Effector memory CD8-positive, alpha-beta T cell (primary cell): ENCODE results near the gene USP10.
"Not testable (repeated sequence)": the region's sequence is repeated elsewhere in the genome, so short reads cannot be mapped to it uniquely, and the experiment has no call there.

Source experiments
- ATAC-seq: fragments of 150-1000 bp; cut with Tn5 transposase; replicated peaks from 2 replicates; pipeline ENCODE4 v1.10.0; 2021; ENCODE audit warnings: mild to moderate bottlenecking, moderate library complexity
- DNase-seq, 3 experiments: peaks; one replicate each; pipeline ENCODE4 v3.0.0; 2021
- H3K27ac Mint-ChIP-seq, 2 donors: one replicate each; pipeline ENCODE4 v1.8.0; 2022; ENCODE audit warnings: mild to moderate bottlenecking in 2 of 2, mixed read lengths in 2 of 2, moderate library complexity in 2 of 2
- H3K27me3 Mint-ChIP-seq, 2 donors: one replicate each; pipeline ENCODE4 v1.8.0; 2022; ENCODE audit warnings: mixed read lengths in 2 of 2
- H3K36me3 Mint-ChIP-seq: one replicate; pipeline ENCODE4 v1.8.0; 2022; ENCODE audit warnings: mild to moderate bottlenecking, moderate library complexity, mixed read lengths; ENCODE audit not compliant: insufficient read depth
- H3K4me1 Mint-ChIP-seq, 2 donors: one replicate each; pipeline ENCODE4 v1.8.0; 2022; ENCODE audit warnings: low read depth in 2 of 2, mixed read lengths in 2 of 2
- H3K4me3 Mint-ChIP-seq, 2 donors: one replicate each; pipeline ENCODE4 v1.8.0; 2022; ENCODE audit warnings: mild to moderate bottlenecking in 2 of 2, mixed read lengths in 2 of 2, moderate library complexity in 2 of 2
- H3K9me3 Mint-ChIP-seq, 2 donors: one replicate each; pipeline ENCODE4 v1.8.0; 2022; ENCODE audit warnings: mixed read lengths in 2 of 2

The USP10 gene

DNA sequence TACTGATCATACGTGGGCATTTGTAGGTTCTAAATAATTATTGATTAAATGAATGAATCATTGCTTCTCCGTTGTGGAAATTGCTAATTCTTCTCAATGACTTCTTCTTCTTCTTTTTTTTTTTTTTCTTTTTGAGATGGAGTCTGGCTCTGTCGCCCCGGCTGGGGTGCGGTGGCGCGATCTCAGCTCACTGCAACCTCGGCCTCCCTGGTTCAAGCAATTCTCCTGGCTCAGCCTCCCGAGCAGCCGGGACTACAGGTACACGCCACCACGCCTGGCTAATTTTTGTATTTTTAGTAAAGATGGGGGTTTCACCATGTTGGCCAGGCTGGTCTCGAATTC, 32.5 kb downstream of the USP10 start:
- not testable (repeated sequence) for H3K27ac Mint-ChIP-seq, H3K9me3 Mint-ChIP-seq, H3K4me3 Mint-ChIP-seq, H3K27me3 Mint-ChIP-seq, DNase-seq, ATAC-seq
- peaks cover 17 to 39% of the 10 kb centered on the region in 2 donors for H3K4me1 Mint-ChIP-seq
- H3K36me3 Mint-ChIP-seq = peaks cover 15% of the 10 kb centered on the region

DNA sequence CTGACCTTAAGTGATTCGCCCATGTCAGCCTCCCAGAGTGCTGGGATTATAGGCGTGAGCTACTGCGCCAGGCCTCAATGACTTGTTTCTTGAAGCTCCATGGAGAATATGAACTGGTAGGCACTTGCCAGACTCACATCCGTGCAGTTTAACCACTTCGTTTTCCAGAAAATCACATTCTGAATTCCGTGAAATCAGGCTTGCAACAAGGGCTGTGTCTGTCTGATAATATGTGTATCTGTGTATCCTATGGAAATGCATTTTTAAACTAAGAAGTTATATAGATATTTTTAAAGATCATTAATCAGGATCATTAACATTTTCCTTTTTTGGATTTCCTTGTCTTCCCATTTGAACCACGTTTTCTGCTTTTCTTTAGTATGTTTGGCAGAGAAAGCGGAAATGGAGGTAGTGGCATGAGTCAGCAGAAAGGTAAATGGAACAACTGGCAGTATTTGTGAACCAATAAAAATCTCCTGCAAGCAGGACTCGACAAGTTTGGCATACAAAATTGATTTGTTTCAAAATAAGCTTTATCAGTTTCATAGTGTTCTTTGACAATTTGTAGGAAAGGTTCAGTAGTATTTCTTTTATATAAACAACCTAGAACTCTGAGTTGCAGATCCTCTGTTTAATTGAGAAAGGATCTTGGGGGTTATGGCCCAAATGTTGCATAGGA, 33.0 kb downstream of the USP10 start:
- Mint-ChIP-seq H3K27me3 (no peaks in the 10 kb centered on the region), H3K27ac (no peak overlapping the region), H3K4me3 (no peak overlapping the region), H3K9me3 (no peaks in the 10 kb centered on the region), H3K4me1 (peaks cover 17 to 40% of the 10 kb centered on the region in 2 donors), H3K36me3 (peaks cover 15% of the 10 kb centered on the region)
- DNase-seq (no peak), ATAC-seq (no peak)

DNA sequence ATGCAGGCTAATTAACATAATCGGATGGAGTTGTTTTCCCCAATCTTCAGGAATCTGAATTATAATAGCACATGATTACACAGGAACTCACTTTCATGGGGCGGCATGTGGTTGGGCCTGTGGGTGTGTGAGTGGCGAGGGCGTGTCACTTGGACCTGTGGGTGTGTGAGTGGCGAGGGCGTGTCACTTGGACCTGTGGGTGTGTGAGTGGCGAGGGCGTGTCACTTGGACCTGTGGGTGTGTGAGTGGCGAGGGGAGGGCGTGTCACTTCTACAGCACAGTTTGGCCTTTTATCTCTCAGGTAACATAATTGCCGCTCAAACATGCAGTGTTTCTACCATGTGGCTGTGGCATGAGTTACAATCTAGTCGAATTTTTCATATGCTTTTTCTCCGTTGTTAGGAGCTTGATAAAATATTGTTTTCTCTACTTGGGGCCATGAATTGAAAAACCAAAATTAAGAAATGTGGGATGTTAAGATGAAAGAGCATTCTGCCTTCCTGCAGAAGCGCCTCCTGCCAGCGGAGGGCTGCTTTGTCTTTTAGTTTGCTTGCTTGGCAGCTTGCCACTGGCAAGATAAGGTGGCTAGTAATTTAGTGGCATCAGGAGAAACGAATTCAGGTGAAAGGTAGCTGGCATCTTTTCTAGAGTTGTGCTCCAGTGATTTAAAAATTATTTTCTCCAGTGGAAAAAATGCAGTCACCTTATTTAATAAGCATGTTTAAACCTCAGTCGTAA, 36.2 kb downstream of the USP10 start:
- peaks cover 17% of the 10 kb centered on the region for H3K36me3 Mint-ChIP-seq

DNA sequence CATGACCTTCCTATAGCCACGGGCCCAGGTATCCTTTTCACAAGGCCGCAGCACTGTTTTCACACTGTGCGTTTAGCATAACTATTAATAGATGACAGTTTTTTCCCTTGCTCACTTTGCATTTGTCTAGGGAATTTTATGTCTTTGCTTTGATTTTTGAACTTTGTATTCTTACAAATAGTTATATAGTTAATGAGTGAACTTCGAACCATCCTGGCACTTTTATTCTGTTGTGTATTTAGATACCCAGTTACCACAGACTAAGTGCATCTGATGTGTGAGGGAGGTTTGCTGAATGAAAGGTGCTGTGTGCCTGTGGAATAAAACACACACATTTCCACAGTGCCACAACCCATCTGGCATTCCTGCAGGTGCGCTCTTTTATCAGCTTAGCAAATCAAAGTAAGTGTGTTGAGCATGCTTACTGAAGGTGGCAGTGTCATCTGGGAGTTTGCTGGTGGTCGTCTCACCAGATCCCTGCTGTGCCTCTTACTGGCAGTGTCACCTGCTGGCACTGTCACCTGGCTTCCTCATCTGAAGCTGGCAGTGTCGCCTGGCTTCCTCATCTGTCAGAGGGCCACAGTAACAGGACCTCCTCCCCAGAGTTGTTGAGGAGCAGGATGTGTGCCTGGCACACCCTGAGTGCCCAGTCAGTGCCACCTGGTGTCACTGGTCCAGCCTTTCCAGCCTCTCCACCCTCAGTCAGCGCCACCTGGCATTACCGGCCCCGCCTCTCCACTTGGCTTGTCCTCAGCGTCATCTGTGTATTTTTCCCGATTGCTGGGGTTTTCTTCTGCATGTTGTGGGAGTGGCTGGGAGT, 37.6 kb downstream of the USP10 start:
- Mint-ChIP-seq H3K27me3 (no peaks in the 10 kb centered on the region), H3K36me3 (peaks cover 19% of the 10 kb centered on the region), H3K27ac (peak overlapping the region; percentile 29 to 41), H3K4me1 (peaks cover 25 to 32% of the 10 kb centered on the region in 2 donors), H3K9me3 (no peaks in the 10 kb centered on the region), H3K4me3 (no peak overlapping the region)
- ATAC-seq (no peak), DNase-seq (no peak)

More for the DNA sequence above, 36.2 kb downstream of the USP10 start:
- DNase-seq (peak in 2 of 3 experiments; percentile 13 to 20), ATAC-seq (peak; percentile 53)
- no peaks in the 10 kb centered on the region for H3K9me3 Mint-ChIP-seq
- peaks cover 19 to 34% of the 10 kb centered on the region in 2 donors for H3K4me1 Mint-ChIP-seq
- peak overlapping the region; percentile 32 to 33 for H3K27ac Mint-ChIP-seq
- H3K4me3 Mint-ChIP-seq = no peak overlapping the region
- no peaks in the 10 kb centered on the region for H3K27me3 Mint-ChIP-seq

DNA sequence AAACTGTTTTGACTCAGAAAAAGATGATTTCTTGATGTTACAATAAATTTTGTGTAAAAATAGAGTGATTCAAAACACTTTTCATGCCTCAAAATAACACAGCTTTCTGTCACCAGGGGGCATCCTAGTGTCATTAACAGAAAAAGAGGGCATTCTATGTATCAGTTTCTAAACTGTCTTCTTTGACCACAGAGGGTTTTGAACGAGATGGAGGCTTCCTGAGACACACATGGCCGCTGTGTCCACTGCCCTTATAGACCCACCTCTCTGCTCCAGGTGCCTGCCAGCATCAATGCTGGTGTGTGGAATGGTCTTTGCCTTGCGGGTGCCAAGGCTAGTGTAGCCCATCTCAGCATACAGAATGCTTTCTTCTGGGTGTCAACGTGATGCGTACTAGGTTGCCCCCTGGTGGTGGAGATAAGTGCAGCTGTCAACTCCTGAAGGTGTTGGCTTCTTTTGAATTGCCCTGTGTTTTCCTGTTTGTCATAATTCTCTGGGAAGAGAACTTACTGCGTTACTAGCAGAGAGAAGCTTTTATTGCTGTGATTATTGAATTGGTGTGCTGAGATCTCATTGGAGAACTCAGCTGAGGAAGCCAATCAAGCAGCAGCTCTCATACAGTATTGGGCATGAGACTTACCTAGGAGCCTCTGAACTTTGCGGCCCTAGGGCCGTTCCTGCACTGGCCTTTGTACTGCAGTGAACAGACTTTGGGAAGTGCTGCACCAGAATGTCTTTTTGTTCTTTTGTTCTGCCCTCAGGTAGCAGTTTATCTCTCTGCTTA, 38.6 kb downstream of the USP10 start:
- H3K36me3 Mint-ChIP-seq = peaks cover 17% of the 10 kb centered on the region
- no peaks in the 10 kb centered on the region for H3K9me3 Mint-ChIP-seq
- peak overlapping the region; percentile 29 to 41 for H3K27ac Mint-ChIP-seq
- ATAC-seq = peak; percentile 85
- H3K4me3 Mint-ChIP-seq = peak overlapping the region; percentile 61 to 72
- peak; percentile 70 to 82 (median 76) for DNase-seq
- H3K4me1 Mint-ChIP-seq = peaks cover 27 to 32% of the 10 kb centered on the region in 2 donors
- H3K27me3 Mint-ChIP-seq = no peaks in the 10 kb centered on the region

DNA sequence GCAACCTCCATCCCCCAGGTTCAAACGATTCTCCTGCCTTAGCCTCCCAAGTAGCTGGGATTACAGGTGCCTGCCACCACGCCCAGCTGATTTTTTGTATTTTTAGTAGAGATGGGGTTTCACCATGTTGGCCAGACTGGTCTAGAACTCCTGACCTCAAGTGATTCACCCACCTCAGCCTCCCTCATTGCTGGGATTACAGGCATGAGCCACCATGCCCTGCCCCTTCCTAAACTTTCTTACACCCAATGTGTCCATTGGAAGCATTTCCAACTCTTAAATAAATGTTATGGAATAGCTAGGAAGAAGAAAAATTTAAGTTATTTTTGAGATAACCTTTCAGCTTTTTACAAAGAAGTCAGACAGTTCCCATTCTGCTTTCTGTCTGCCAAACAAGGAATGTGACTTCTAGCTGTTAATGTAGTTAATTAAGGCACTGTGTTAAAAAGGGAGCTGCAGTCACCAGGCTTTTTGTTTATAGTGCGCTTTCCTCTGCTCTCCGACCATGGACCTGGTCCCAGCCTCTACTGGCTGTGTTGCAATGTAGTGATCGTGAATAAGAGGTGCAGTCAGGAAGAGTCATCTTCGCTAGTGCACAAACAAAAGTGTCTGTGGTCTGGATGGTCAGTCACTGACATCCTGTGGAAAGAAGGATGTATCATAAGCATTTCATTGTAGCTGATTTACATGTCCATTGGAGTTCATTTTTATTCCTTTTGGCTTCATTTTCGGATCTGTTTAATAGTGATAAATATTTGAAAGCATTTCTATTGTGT, 39.7 kb downstream of the USP10 start:
- peaks cover 17% of the 10 kb centered on the region for H3K36me3 Mint-ChIP-seq
- H3K27me3 Mint-ChIP-seq = no peaks in the 10 kb centered on the region
- ATAC-seq = no peak
- no peaks in the 10 kb centered on the region for H3K9me3 Mint-ChIP-seq
- peak overlapping the region in 1 of 2 donors; percentile 58 for H3K27ac Mint-ChIP-seq
- DNase-seq = no peak
- H3K4me1 Mint-ChIP-seq = peaks cover 27 to 32% of the 10 kb centered on the region in 2 donors
- H3K4me3 Mint-ChIP-seq = no peak overlapping the region

DNA sequence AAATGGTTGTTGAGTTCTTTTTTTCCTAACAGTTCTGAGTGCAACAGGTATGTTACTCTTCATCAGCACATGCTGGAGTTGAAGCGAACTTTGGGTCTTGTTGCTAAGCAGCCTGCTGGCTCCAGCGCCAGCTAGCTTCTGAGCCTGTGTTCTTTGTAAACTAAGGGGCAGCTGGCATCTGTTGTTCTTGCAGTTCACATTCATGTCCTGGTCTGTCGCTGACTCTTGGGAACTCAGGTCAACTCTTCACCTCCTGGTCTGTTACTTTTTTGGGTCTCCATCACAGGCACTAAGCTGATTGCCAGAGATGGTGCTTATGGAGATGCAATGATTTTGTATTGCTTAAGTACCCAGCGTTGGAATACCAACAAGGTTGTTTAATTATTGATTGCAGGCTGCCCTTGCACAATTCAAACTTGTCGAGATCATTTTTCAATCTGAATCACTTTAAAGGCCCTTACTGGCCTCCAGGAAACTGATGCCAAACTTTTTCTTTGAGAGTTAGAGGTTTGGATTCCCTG, 40.9 kb downstream of the USP10 start:
- H3K36me3 Mint-ChIP-seq = peaks cover 26% of the 10 kb centered on the region
- H3K4me1 Mint-ChIP-seq = peaks cover 28 to 32% of the 10 kb centered on the region in 2 donors
- H3K27ac Mint-ChIP-seq = no peak overlapping the region

DNA sequence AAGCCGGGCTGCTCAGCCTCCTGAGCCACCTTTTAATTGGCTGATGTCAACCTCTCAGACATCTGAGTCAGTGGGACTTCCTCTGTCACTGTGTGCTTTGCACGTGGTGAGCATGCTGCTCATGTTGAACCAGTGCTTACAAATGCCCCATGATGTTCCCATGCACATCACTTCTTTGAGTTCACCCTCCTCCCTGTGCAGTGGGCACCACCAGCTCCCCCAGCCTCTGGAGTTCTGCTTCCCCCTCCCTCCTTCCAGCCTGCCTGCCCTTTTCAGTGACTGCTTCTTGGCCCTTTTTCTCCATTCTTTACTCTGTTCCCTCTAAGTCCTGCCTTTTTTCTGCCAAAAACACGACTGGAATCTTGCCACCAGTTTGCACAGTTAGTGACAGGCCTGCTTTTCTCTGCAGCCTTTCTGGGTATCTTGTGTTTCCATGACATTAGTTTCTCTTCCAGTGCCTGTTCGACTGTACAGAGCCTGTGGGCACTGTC, 41.6 kb downstream of the USP10 start:
- peaks cover 26% of the 10 kb centered on the region for H3K36me3 Mint-ChIP-seq
- H3K9me3 Mint-ChIP-seq = no peaks in the 10 kb centered on the region

More for the DNA sequence above, 40.9 kb downstream of the USP10 start:
- ATAC-seq = no peak
- no peak overlapping the region for H3K4me3 Mint-ChIP-seq
- DNase-seq = no peak
- H3K27me3 Mint-ChIP-seq = no peaks in the 10 kb centered on the region
- no peaks in the 10 kb centered on the region for H3K9me3 Mint-ChIP-seq

DNA sequence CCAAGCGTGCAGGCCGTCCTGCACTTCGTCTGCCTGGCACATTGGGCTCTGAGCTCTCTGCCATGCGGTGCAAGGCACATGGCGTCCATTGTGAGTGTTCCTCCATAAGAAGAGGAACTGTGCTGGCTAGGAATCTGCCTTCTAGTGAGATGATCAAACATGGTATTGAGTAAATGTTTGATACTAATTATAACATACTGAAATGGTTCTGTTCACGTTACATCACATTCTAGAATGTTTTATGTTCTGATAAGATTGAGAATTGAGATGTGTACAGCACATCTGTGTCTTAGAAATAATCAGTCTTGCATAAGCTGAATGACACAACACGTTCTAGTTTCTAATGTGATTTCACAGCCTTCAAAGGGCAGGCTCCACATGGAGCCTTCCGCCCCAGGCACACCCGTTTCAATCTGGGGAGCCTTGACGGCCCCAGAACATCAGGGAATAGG, 42.9 kb downstream of the USP10 start:
- ATAC-seq = no peak
- no peak overlapping the region for H3K4me3 Mint-ChIP-seq
- H3K9me3 Mint-ChIP-seq = no peaks in the 10 kb centered on the region
- H3K36me3 Mint-ChIP-seq = peaks cover 23% of the 10 kb centered on the region
- peak overlapping the region in 1 of 2 donors; percentile 17 for H3K27ac Mint-ChIP-seq
- no peaks in the 10 kb centered on the region for H3K27me3 Mint-ChIP-seq
- no peak for DNase-seq
- H3K4me1 Mint-ChIP-seq = peaks cover 23 to 26% of the 10 kb centered on the region in 2 donors

More for the DNA sequence above, 41.6 kb downstream of the USP10 start:
- ATAC-seq (no peak), DNase-seq (no peak)
- Mint-ChIP-seq H3K27ac (peak overlapping the region in 1 of 2 donors; percentile 27), H3K27me3 (no peaks in the 10 kb centered on the region), H3K4me1 (peaks cover 25 to 26% of the 10 kb centered on the region in 2 donors), H3K4me3 (no peak overlapping the region)

DNA sequence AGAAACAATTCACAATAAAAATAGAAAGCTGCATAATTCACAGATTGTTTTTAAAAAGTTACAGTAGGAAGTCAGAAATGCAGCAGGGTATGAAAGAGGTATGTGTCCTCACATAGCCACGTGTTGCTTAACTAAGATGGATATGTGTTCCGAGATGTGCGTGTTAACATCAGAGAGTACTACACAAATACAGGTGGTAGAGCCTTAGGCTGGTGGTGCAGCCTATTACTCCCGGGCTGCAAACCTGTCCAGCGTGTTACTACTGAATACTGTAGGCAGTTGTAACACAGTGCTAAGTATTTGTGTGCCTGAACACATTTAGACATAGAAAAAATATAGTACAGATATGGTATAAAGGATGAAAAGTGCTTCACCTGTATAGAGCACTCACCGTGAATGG, 46.4 kb downstream of the USP10 start:
- no peak for ATAC-seq
- Mint-ChIP-seq H3K4me1 (peaks cover 15 to 20% of the 10 kb centered on the region in 2 donors), H3K27me3 (no peaks in the 10 kb centered on the region), H3K27ac (no peak overlapping the region), H3K4me3 (no peak overlapping the region), H3K9me3 (no peaks in the 10 kb centered on the region), H3K36me3 (peaks cover 27% of the 10 kb centered on the region)
- DNase-seq = no peak

DNA sequence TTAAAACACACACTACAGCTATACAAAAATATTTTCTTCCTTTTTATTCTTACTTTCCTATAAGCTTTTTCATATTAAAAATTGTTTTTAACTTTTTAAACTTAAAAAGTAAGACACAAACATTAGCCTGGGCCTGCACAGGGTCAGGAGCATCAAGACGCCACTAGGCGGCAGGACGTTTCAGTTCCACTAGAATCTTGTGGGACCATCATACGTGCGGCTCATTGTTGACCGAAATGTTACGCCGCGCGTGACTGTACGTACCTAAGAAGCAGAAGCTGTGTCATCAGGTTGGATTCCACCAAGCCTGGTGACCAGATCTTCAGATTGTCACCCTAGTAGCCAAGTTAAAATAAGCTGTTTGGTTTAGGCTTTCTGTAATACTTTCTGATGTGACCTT, 47.1 kb downstream of the USP10 start:
- Mint-ChIP-seq H3K4me3 (no peak overlapping the region), H3K9me3 (no peaks in the 10 kb centered on the region), H3K4me1 (peaks cover 16 to 22% of the 10 kb centered on the region in 2 donors), H3K27ac (peak overlapping the region in 1 of 2 donors; percentile 5), H3K36me3 (peaks cover 23% of the 10 kb centered on the region), H3K27me3 (no peaks in the 10 kb centered on the region)
- DNase-seq (no peak), ATAC-seq (no peak)

DNA sequence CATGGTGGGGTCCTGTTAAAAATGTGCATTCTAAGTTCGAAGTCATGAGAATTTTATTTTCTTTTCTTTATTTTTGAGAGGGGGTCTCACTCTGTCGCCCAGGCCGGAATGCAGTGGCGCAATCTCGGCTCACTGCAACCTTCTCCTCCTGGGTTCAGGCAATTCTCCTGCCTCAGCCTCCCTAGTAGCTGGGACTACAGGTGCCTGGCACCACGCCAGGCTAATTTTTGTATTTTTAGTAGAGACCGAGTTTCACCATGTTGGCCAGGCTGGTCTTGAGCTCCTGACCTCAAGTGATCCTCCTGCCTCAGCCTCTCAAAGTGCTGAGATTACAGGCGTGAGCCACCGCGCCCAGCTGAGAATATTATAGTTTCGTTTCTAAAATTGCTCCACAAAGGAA, 48.4 kb downstream of the USP10 start:
- H3K27ac Mint-ChIP-seq, ATAC-seq, H3K9me3 Mint-ChIP-seq, H3K27me3 Mint-ChIP-seq, DNase-seq, H3K4me3 Mint-ChIP-seq: not testable (repeated sequence)
- peaks cover 15 to 32% of the 10 kb centered on the region in 2 donors for H3K4me1 Mint-ChIP-seq
- H3K36me3 Mint-ChIP-seq = peaks cover 23% of the 10 kb centered on the region
